Measurements from ENCODE around the gene SHC4. TPM values are rescaled to one million over a fixed set of nuclear protein-coding genes. Genes with fewer than 3 reads are reported as not detected.

The SHC4 gene
- total and polyA plus RNA-seq, 2 of the 13 experiments (the other 11 are each of a cell fraction or from before 2014, with no cell fraction given): 0.04 TPM; not detected in 1

DNA sequence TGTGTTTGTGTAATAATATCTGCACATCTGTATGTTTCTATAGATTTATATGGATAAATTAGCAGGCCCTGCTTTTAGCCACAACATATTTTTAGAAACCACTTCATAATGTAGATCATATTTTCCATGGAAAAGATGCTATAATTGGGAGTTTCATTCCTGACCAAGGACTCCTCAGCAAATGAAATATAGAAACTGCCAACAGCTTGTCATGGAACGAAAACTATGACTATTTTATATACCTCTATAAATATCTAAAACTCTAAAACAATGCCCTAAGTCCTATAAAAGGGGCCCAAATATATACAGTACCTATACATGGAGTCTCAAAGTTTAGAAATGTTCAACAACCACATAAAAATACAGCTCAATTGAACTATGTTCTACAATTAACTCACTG, 57.9 kb downstream of the SHC4 start:
- TF ChIP-seq ZNF431 (CRISPR knock-in tag; IDR thresholded peaks at IDR 0.05; ENCODE audit: borderline replicate concordance, low read depth): no peak
- TF ChIP-seq ZNF224 (CRISPR knock-in tag; IDR thresholded peaks at IDR 0.05): no peak
- TF ChIP-seq NFIC (IDR thresholded peaks at IDR 0.05; ENCODE audit: low read length): no peak
- TF ChIP-seq, protein P1, sequence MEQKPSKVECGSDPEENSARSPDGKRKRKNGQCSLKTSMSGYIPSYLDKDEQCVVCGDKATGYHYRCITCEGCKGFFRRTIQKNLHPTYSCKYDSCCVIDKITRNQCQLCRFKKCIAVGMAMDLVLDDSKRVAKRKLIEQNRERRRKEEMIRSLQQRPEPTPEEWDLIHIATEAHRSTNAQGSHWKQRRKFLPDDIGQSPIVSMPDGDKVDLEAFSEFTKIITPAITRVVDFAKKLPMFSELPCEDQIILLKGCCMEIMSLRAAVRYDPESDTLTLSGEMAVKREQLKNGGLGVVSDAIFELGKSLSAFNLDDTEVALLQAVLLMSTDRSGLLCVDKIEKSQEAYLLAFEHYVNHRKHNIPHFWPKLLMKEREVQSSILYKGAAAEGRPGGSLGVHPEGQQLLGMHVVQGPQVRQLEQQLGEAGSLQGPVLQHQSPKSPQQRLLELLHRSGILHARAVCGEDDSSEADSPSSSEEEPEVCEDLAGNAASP (CRISPR knock-in tag; IDR thresholded peaks at IDR 0.05; ENCODE audit: borderline replicate concordance): no peak
- no peak for TF ChIP-seq ZNF660 (CRISPR knock-in tag; IDR thresholded peaks at IDR 0.05; ENCODE audit: borderline replicate concordance, low read depth)
- TF ChIP-seq RBAK (CRISPR knock-in tag; IDR thresholded peaks at IDR 0.05): no peak
- no peak for TF ChIP-seq ZNF577 (CRISPR knock-in tag; IDR thresholded peaks at IDR 0.05; ENCODE audit: borderline replicate concordance, low read depth)
- TF ChIP-seq ZNF343 (CRISPR knock-in tag; IDR thresholded peaks at IDR 0.05): no peak
- TF ChIP-seq ZNF547 (CRISPR knock-in tag; IDR thresholded peaks at IDR 0.05): no peak
- no peak for TF ChIP-seq POLR2AphosphoS5 (IDR thresholded peaks at IDR 0.05; ENCODE audit: low read depth, low read length)
- no peak for TF ChIP-seq KDM3A (CRISPR knock-in tag; IDR thresholded peaks at IDR 0.05; ENCODE audit: low read depth)
- TF ChIP-seq STAT5B (CRISPR knock-in tag; IDR thresholded peaks at IDR 0.05): no peak
- TF ChIP-seq MYC (CRISPR knock-in tag; IDR thresholded peaks at IDR 0.05; ENCODE audit: borderline replicate concordance): no peak
- TF ChIP-seq, protein P2, sequence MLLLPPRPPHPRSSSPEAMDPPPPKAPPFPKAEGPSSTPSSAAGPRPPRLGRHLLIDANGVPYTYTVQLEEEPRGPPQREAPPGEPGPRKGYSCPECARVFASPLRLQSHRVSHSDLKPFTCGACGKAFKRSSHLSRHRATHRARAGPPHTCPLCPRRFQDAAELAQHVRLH (CRISPR knock-in tag; IDR thresholded peaks at IDR 0.05; ENCODE audit: borderline replicate concordance, low read depth): no peak
- TF ChIP-seq SOX5 (CRISPR knock-in tag; IDR thresholded peaks at IDR 0.05; ENCODE audit: borderline replicate concordance): no peak
- TF ChIP-seq, protein P3, sequence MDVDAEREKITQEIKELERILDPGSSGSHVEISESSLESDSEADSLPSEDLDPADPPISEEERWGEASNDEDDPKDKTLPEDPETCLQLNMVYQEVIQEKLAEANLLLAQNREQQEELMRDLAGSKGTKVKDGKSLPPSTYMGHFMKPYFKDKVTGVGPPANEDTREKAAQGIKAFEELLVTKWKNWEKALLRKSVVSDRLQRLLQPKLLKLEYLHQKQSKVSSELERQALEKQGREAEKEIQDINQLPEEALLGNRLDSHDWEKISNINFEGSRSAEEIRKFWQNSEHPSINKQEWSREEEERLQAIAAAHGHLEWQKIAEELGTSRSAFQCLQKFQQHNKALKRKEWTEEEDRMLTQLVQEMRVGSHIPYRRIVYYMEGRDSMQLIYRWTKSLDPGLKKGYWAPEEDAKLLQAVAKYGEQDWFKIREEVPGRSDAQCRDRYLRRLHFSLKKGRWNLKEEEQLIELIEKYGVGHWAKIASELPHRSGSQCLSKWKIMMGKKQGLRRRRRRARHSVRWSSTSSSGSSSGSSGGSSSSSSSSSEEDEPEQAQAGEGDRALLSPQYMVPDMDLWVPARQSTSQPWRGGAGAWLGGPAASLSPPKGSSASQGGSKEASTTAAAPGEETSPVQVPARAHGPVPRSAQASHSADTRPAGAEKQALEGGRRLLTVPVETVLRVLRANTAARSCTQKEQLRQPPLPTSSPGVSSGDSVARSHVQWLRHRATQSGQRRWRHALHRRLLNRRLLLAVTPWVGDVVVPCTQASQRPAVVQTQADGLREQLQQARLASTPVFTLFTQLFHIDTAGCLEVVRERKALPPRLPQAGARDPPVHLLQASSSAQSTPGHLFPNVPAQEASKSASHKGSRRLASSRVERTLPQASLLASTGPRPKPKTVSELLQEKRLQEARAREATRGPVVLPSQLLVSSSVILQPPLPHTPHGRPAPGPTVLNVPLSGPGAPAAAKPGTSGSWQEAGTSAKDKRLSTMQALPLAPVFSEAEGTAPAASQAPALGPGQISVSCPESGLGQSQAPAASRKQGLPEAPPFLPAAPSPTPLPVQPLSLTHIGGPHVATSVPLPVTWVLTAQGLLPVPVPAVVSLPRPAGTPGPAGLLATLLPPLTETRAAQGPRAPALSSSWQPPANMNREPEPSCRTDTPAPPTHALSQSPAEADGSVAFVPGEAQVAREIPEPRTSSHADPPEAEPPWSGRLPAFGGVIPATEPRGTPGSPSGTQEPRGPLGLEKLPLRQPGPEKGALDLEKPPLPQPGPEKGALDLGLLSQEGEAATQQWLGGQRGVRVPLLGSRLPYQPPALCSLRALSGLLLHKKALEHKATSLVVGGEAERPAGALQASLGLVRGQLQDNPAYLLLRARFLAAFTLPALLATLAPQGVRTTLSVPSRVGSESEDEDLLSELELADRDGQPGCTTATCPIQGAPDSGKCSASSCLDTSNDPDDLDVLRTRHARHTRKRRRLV (CRISPR knock-in tag; IDR thresholded peaks at IDR 0.05): no peak
- no peak for TF ChIP-seq ZNF33B (CRISPR knock-in tag; IDR thresholded peaks at IDR 0.05)
- TF ChIP-seq RXRA (CRISPR knock-in tag; IDR thresholded peaks at IDR 0.05): no peak
- no peak for TF ChIP-seq TP53 (CRISPR knock-in tag; conservative IDR thresholded peaks at IDR 0.05)
- no peak for TF ChIP-seq ZNF773 (CRISPR knock-in tag; IDR thresholded peaks at IDR 0.05; ENCODE audit: borderline replicate concordance)
- ATAC-seq (no peak), DNase-seq (ENCODE audit: low spot score) (no peak), FAIRE-seq (no peak)
- H3K79me2 ChIP-seq (ENCODE audit: insufficient read depth, low read length): no peaks in the 10 kb centered on the region
- no peaks in the 10 kb centered on the region for H3K9me3 ChIP-seq (ENCODE audit: low read length)
- no peak overlapping the region for H3K9ac ChIP-seq (ENCODE audit: insufficient read depth, low read depth, low read length)
- H3K27ac ChIP-seq (ENCODE audit: extremely low read length, insufficient read depth, low read length): no peak overlapping the region
- in situ Hi-C loops (cut with HindIII; ENCODE audit: extremely low pct_ligation_motif_present, low pct_unique_long_range_greater_than_20kb) (no loop called here), intact Hi-C loops (cut with micrococcal nuclease; ENCODE audit: unreplicated experiment) (no loop called here)
- H3K27me3 ChIP-seq (ENCODE audit: control insufficient read depth in 1 of 2, insufficient read depth in 2 of 2, low read length in 2 of 2): no peaks in the 10 kb centered on the region
- H3K4me3 ChIP-seq (replicated peaks in 1 of 3; ENCODE audit: insufficient read depth in 1 of 3, low read depth in 2 of 3, low read length in 3 of 3): no peak overlapping the region
- peaks cover 5% of the 10 kb centered on the region; the same call in 1 of the 2 replicates for H3K4me1 ChIP-seq (ENCODE audit: insufficient read depth, low read length)
- no peak overlapping the region for H3K4me2 ChIP-seq (ENCODE audit: low read depth, low read length)
- no peak overlapping the region for H2AFZ ChIP-seq (ENCODE audit: low read length)
- H3K36me3 ChIP-seq (replicated peaks in 1 of 2; ENCODE audit: control insufficient read depth in 1 of 2, insufficient read depth in 2 of 2, low read length in 2 of 2): no peaks in the 10 kb centered on the region
- no peaks in the 10 kb centered on the region for H4K20me1 ChIP-seq (ENCODE audit: insufficient read depth, low read length)
- no TSS peak for BruUV-seq (replicated peaks)
- ChIA-PET POLR2A (no interaction called here), CTCF (ENCODE audit: low intra/inter-chr PET ratio, low total read pairs) (no interaction called here)
- WGBS (ENCODE audit: low lambda C conversion rate): 0% methylated on average over 1 of the region's 1 CpG
